NCI-H2196 (cell line): ENCODE measurements around the gene SLC8A1.

ENCODE experiments used
- DNase-seq: peaks from one replicate; lab custom pipeline; 2025; ENCODE audit not compliant: unreplicated experiment; lab: John Stamatoyannopoulos, UW

SLC8A1 gene

GRCh38 chr2:40248294-40248693 is 203.6 kb downstream of the SLC8A1 start:
- no peak for DNase-seq

DNA sequence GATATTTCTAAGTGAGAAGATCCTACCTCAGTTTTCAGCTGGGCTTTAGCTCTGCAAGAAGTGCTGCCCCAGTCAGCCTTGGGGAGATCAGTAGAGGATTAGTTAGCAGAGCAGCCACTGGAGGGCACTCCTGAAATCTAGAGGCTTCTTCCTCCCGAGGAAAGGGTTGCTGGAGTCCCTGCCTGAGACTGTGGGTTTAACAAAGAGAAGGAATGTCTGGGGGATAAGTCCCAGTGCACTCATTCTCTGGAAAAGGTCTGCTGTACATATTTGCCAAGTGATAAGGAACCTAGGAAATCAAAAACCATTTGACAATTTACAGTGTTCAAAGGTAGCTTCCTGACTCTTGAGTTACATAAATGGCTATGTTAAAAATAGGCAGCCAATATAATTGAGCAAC is 207.2 kb downstream of the SLC8A1 start:
- peak; percentile 57 for DNase-seq

GRCh38 chr2:40244251-40244650 is 207.6 kb downstream of the SLC8A1 start:
- no peak for DNase-seq

- DNase-seq, result peak; percentile 8
Measured at GRCh38 chr2:40243581-40244187, 208.2 kb downstream of the SLC8A1 start.

DNA sequence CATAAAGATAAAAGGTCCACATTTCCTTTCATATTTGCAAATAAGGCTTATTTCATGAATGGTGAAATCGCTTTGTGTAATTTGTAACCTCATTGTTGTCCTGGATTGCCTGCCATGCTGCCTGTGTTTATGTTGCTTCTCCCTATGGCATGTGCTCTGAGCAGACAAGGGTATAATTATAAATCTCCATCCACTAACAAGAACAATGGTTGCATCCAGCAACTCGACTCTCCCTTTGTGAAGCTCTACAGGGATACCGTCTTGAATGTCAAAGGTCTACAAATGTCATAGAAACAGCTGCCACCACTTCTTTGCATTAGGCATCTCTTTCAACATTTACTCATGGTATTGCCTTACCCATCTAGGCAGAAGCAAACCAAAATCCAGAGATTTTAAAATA is 209.6 kb downstream of the SLC8A1 start:
- peak; percentile 34 for DNase-seq

- DNase-seq, result peak; percentile 74
Measured at GRCh38 chr2:40240070-40240469, 211.8 kb downstream of the SLC8A1 start.

DNA sequence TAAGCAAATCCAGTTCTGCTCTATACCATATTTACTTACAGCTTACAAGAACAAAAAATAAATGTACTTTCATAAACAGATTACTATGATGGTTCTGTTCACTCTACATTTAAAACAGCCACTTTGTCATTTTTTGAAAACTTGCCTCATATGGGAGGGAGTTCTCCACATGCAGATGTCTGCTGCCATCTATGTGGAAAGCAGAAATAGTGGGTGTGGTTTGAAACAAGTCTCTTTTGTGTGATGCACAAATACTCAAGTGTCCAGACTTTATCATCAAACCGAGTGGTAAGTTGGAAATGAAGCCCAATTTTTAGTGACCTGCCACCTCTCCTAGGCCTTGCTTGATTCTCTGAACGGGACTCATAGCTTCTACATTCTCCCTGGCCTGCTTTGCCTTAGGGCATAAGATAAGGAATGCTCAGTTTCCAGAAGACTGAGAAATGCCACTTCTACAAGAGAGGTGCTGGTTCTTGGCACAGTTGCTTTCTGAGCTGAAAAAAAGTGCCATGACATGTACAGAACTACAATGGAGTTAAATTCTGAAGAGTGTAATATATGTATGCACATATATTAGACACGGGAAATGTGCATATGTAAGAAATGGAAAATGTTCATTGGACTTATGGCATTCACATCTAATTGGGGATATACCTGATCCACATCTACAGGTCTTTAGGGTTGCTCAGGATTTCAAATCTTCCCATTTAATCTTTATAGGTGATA is 221.0 kb downstream of the SLC8A1 start:
- DNase-seq, result no peak

GRCh38 chr2:40230186-40230585 is 221.7 kb downstream of the SLC8A1 start:
- no peak for DNase-seq

- DNase-seq, result no peak
Measured at GRCh38 chr2:40228310-40228709, 223.6 kb downstream of the SLC8A1 start.

GRCh38 chr2:40227210-40227609 is 224.7 kb downstream of the SLC8A1 start:
- no peak for DNase-seq

DNA sequence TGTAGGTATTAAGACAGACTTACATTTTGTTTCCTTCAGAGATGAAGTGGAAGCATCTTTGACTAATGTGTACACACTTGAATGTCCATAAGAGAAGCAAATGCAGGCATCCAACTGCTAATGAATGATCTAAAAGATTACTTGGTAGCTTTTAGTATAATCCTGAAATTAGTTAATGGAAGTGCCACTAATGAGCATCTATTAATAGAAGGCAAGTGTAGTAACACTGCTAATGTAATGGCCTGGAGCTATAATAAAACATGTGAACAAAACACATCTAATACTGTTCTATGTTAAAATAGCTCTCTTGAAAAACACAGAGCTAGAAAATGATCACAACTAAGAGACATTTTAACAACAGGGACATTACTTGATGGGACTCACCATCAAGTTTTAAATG is 225.3 kb downstream of the SLC8A1 start:
- DNase-seq, result no peak

GRCh38 chr2:40225670-40226210 is 226.2 kb downstream of the SLC8A1 start:
- no peak for DNase-seq

DNA sequence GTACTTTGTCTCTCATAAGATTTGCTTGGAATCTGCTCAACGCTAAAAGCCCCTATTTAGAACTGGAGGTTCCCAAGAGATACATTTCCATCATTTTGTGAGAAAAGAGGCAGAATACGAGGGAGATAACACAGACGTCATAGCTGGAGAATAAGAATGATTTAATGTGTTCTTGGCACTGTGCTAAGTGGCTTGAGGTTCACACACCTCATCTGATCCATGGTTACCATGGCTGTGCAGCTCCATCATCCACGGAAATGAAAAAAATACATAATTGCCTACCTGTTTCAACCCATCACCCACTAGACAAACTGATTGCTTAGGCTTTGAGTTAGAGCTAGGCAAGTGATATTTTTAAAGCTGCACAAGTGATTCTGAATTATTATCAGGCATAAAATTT is 227.6 kb downstream of the SLC8A1 start:
- DNase-seq, result no peak

DNA sequence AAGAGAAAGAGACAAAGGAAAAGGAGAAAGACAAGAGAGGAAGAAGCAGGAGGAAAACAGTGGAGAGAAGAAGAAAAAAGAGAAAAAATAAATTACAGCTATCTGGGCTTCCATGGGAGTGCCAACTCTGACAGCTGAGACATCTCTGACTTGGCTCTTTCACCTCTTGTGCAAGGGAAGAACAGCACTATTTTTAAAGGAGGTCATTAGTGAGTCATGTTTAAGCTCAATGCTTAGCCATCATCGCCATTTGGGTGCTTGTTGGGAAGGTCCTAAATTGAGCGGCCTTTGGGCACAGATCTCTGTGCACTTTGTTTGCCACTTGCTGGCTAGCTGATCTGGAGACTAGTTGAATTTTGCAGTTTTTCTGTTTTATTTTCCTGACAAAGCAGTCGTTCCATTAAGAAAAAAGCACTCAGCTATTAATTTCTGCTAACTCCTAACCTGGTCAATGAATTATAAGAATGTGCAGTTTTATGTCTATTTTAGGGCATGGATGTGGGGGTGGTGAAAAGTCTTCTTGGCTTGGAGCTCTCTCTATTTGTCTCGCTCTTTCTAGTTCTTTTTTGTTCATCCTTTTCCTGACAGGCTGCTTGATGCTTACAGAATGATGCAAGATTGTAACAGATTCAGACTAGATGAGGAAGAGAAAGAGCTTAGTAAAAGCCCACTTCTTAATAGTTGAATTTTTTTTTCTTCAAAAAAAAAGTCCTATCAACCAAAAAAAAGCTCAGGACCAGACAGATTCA is 231.5 kb downstream of the SLC8A1 start:
- DNase-seq, result no peak

DNA sequence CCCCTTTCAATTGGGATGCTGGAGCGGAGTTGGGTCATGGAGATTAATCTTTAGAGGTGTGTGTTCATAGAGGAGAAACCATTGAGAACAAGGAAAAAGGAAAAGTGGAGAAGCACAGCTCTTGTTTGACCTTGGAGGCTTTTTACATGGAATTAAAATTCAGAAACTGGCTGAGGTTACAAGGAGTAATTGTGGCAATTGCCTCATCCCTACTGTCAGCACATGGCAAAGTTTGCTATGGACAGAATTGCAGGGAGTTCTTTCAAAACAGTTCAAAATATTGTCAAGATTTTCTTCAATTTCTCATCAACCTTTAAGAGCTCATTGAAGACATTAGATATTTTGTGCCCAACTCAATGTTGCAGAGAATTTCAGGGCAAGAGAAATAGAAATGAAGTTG is 232.7 kb downstream of the SLC8A1 start:
- DNase-seq, result no peak

- no peak for DNase-seq
Measured at GRCh38 chr2:40218679-40219078, 233.2 kb downstream of the SLC8A1 start.

DNA sequence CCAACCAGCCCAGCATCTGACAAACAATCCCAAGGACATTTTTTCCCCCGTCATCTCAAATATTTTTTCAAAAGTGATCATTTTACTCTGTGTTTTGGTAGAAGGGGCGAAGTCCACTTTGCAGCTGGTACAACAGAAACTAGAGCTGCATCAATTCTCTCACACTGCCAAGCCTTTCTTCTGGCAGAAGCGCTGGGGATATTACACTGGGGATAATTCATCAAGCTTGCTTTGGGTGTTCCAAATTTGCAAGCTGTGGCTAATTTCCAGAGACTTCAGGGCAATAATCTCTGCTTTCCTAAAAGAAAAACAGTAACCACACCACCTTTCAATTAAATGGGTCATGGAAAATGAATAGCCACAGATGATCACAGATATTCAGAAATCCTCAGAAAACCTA is 238.3 kb downstream of the SLC8A1 start:
- DNase-seq, result no peak

DNA sequence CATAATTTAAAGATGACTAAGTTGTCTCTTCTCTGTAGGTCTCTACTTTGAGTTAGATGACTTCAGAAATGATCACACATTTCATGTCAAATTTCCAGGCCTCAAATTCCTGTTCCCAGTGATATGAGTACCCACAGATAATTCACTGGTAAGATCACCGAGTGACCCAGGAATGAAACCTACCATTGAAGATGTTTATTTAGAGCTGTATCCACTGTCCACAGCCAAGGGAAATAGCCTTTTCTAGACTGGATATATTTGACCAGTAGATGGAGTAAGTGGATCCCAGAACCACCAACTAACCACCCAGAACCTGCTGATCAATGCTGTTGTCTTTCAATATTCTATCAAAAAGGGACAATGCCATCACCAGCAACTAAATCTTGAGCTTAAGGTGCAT is 238.8 kb downstream of the SLC8A1 start:
- DNase-seq, result no peak

DNA sequence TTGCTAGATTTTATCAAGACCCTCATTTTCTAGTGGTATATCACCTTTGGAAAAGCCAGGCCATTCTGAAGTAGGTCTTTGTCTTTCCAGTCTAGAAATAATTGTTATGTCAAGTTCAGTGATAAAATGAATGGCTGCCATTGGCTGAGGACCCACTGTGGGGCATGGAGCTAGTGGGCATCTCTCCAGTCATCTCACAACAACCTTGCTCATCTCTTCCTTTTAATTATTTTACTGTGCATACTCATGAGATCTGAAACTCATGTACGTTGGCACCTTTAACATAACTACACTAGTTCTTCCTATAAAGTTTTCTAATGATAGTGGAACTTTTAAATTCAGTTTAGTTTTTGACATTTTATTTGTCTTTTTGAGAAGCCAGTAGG is 240.9 kb downstream of the SLC8A1 start:
- DNase-seq, result no peak

GRCh38 chr2:40210344-40210967 is 241.4 kb downstream of the SLC8A1 start:
- DNase-seq, result no peak

DNA sequence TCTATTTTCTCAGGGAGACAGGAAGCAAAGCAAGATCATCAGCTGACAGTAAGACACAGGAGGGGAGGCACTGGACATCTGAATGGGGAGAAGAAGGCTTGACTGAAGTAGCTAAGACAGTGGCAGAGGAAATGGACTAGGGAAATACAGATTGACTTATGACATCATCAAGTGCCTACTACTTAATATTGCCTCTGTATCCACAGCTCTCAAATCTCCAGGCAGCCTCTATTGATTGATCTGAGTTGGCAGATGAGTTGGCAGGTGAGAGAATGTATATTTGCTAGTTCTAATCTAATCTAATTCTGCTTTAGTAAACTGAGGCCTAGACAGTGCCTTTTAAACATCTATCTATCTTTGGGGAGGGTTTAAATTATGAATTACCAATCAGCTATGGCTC is 242.1 kb downstream of the SLC8A1 start:
- no peak for DNase-seq

GRCh38 chr2:40208463-40208862 is 243.4 kb downstream of the SLC8A1 start:
- DNase-seq, result peak; percentile 34
